ENCODE measurements around the gene IL2RA. TPM values are rescaled to one million over a fixed set of nuclear protein-coding genes. Genes with fewer than 3 reads are reported as not detected.

IL2RA gene
- total and polyA plus RNA-seq, 10 of the 15 experiments (the other 5 are each of a cell fraction or from before 2014, with no cell fraction given): 2.2 to 6.0 (median 4.9) TPM

DNA sequence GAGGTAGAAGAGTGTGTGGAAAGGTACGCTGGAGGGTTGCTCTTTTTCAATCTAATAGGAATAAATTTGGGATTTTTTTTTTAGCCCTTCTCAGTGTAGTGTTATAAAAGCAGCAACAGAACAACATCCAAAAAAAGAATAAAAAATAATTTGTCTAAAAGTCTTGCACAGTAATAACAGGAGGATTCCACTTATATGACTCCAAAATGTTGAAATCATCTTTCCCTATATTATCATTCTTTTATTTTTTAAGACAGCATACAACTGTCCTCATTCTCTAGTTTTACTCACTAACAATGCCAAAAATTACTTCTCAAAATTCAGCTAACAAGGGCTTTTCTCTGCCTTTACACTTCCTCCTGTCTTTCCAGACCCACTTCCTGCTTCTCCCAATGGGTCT, 27.8 kb downstream of the IL2RA start:
- no peaks in the 10 kb centered on the region for H4K20me1 ChIP-seq (ENCODE audit: control insufficient read depth, insufficient read depth)
- ChIA-PET CTCF (interaction anchor here (0.7 to 2.3 kb wide), 3 partner anchors 9 to 52 kb away, joined by 4 to 13 read pairs (median 10); no protein-coding TSS in a partner anchor), RAD21 (ENCODE audit: unreplicated experiment) (interaction anchor here (1.4 kb wide), 1 partner anchor 52 kb away, joined by 5 read pairs; no protein-coding TSS in a partner anchor), SMC1A (ENCODE audit: uncharacterized antibody, unreplicated experiment) (interaction anchor here (0.7 to 2.1 kb wide), 7 partner anchors 10 to 47 kb away, joined by 3 to 7 read pairs (median 4); no protein-coding TSS in a partner anchor), POLR2A (interaction anchor here (0.6 kb wide), 1 partner anchor 229 kb away, joined by 6 read pairs; no protein-coding TSS in a partner anchor)
- H3K4me3 ChIP-seq: no peak overlapping the region
- ATAC-seq (no peak), DNase-seq (ENCODE audit: low read depth, low spot score) (no peak), FAIRE-seq (no peak)
- in situ Hi-C loops (cut with MboI): no loop called here
- intact Hi-C loops (cut with micrococcal nuclease; ENCODE audit: unreplicated experiment): no loop called here
- no peak overlapping the region for H3K4me2 ChIP-seq (ENCODE audit: control insufficient read depth, insufficient read depth)
- WGBS (ENCODE audit: insufficient coverage, insufficient replicate concordance, low lambda C conversion rate, missing lambda C conversion rate): 4% methylated on average over 1 of the region's 1 CpG
- no peaks in the 10 kb centered on the region for H3K36me3 ChIP-seq (ENCODE audit: control insufficient read depth in 2 of 2, insufficient read depth in 2 of 2, low read length in 1 of 2)
- no peak for TF ChIP-seq KLF5 (IDR thresholded peaks at IDR 0.05; ENCODE audit: partially characterized antibody)
- no peak for TF ChIP-seq RUNX3 (IDR thresholded peaks at IDR 0.05; ENCODE audit: low read length)
- no peak for TF ChIP-seq ATF7 (IDR thresholded peaks at IDR 0.05; ENCODE audit: low read depth)
- TF ChIP-seq RCOR1 (conservative IDR thresholded peaks at IDR 0.05; ENCODE audit: low read depth, low read length): no peak
- H3K4me1 ChIP-seq (ENCODE audit: control insufficient read depth, insufficient read depth, low read length): peaks cover 12% of the 10 kb centered on the region; the same call in 1 of the 2 replicates
- no TSS peak for BruUV-seq (replicated peaks)
- no peaks in the 10 kb centered on the region; the same call in 2 of the 3 replicates for H3K9me3 ChIP-seq (replicated peaks; ENCODE audit: control insufficient read depth, insufficient read depth, low read length)
- H3K27ac ChIP-seq (ENCODE audit: control insufficient read depth, insufficient read depth): no peak overlapping the region
- no peaks in the 10 kb centered on the region for H3K27me3 ChIP-seq (replicated peaks in 1 of 2; ENCODE audit: control insufficient read depth in 2 of 2, insufficient read depth in 2 of 2, low read length in 1 of 2)
- no peak overlapping the region for H2AFZ ChIP-seq (ENCODE audit: control insufficient read depth, low read depth, low read length)
- H3K9ac ChIP-seq (ENCODE audit: control insufficient read depth, insufficient read depth, low read length): no peak overlapping the region
- H3K79me2 ChIP-seq (ENCODE audit: control insufficient read depth, insufficient read depth, low read length): no peaks in the 10 kb centered on the region

DNA sequence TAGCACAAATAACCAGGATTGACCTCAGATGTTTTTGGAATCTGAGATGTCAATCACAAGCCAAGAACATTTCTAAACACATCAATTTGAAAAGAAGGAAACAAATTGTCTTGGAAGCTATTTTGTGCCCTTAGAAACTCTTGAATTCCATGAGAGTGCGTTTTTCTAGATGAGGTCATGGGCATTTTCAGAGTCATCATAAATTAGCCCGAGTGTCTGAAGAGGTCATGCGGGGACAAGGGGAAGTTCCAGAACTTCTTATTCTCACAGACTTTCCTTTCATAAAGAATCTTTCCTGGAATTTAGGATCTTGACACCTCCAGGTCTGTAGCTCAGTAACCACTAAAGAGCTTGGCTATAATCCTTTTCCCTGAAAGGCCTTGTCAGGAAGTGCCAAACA, 28.2 kb downstream of the IL2RA start:
- ATAC-seq (no peak), FAIRE-seq (no peak), DNase-seq (ENCODE audit: low read depth, low spot score) (no peak)
- peaks cover 12% of the 10 kb centered on the region; the same call in 1 of the 2 replicates for H3K4me1 ChIP-seq (ENCODE audit: control insufficient read depth, insufficient read depth, low read length)
- in situ Hi-C loops (cut with MboI): no loop called here
- H3K9me3 ChIP-seq (replicated peaks; ENCODE audit: control insufficient read depth, insufficient read depth, low read length): no peaks in the 10 kb centered on the region; the same call in 2 of the 3 replicates
- no peak overlapping the region for H3K4me3 ChIP-seq
- no peaks in the 10 kb centered on the region for H3K36me3 ChIP-seq (ENCODE audit: control insufficient read depth in 2 of 2, insufficient read depth in 2 of 2, low read length in 1 of 2)
- no peaks in the 10 kb centered on the region for H3K79me2 ChIP-seq (ENCODE audit: control insufficient read depth, insufficient read depth, low read length)
- ChIA-PET SMC1A (ENCODE audit: uncharacterized antibody, unreplicated experiment) (interaction anchor here (0.8 to 2.1 kb wide), 9 partner anchors 7 to 47 kb away, joined by 3 to 7 read pairs (median 4); no protein-coding TSS in a partner anchor), CTCF (interaction anchor here (0.5 to 2.3 kb wide), 5 partner anchors 9 to 179 kb away, joined by 3 to 13 read pairs (median 4); no protein-coding TSS in a partner anchor), RAD21 (ENCODE audit: unreplicated experiment) (interaction anchor here (1.4 kb wide), 1 partner anchor 52 kb away, joined by 5 read pairs; no protein-coding TSS in a partner anchor), POLR2A (interaction anchor here (0.5 to 0.6 kb wide), 2 partner anchors 229 to 1914 kb away, joined by 3 to 6 read pairs; no protein-coding TSS in a partner anchor)
- intact Hi-C loops (cut with micrococcal nuclease; ENCODE audit: unreplicated experiment): no loop called here
- 27% methylated on average over 3 of the region's 3 CpGs for WGBS (ENCODE audit: insufficient coverage, insufficient replicate concordance, low lambda C conversion rate, missing lambda C conversion rate)
- H3K4me2 ChIP-seq (ENCODE audit: control insufficient read depth, insufficient read depth): no peak overlapping the region
- H2AFZ ChIP-seq (ENCODE audit: control insufficient read depth, low read depth, low read length): no peak overlapping the region
- H4K20me1 ChIP-seq (ENCODE audit: control insufficient read depth, insufficient read depth): no peaks in the 10 kb centered on the region
- no peaks in the 10 kb centered on the region for H3K27me3 ChIP-seq (replicated peaks in 1 of 2; ENCODE audit: control insufficient read depth in 2 of 2, insufficient read depth in 2 of 2, low read length in 1 of 2)
- no peak overlapping the region for H3K9ac ChIP-seq (ENCODE audit: control insufficient read depth, insufficient read depth, low read length)
- BruUV-seq (replicated peaks): no TSS peak
- no peak overlapping the region for H3K27ac ChIP-seq (ENCODE audit: control insufficient read depth, insufficient read depth)
- TF ChIP-seq, protein P1, sequence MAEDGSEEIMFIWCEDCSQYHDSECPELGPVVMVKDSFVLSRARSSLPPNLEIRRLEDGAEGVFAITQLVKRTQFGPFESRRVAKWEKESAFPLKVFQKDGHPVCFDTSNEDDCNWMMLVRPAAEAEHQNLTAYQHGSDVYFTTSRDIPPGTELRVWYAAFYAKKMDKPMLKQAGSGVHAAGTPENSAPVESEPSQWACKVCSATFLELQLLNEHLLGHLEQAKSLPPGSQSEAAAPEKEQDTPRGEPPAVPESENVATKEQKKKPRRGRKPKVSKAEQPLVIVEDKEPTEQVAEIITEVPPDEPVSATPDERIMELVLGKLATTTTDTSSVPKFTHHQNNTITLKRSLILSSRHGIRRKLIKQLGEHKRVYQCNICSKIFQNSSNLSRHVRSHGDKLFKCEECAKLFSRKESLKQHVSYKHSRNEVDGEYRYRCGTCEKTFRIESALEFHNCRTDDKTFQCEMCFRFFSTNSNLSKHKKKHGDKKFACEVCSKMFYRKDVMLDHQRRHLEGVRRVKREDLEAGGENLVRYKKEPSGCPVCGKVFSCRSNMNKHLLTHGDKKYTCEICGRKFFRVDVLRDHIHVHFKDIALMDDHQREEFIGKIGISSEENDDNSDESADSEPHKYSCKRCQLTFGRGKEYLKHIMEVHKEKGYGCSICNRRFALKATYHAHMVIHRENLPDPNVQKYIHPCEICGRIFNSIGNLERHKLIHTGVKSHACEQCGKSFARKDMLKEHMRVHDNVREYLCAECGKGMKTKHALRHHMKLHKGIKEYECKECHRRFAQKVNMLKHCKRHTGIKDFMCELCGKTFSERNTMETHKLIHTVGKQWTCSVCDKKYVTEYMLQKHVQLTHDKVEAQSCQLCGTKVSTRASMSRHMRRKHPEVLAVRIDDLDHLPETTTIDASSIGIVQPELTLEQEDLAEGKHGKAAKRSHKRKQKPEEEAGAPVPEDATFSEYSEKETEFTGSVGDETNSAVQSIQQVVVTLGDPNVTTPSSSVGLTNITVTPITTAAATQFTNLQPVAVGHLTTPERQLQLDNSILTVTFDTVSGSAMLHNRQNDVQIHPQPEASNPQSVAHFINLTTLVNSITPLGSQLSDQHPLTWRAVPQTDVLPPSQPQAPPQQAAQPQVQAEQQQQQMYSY (CRISPR knock-in tag; IDR thresholded peaks at IDR 0.05): no peak
- TF ChIP-seq TARDBP (IDR thresholded peaks at IDR 0.05; ENCODE audit: borderline replicate concordance): no peak
- TF ChIP-seq, protein P2, sequence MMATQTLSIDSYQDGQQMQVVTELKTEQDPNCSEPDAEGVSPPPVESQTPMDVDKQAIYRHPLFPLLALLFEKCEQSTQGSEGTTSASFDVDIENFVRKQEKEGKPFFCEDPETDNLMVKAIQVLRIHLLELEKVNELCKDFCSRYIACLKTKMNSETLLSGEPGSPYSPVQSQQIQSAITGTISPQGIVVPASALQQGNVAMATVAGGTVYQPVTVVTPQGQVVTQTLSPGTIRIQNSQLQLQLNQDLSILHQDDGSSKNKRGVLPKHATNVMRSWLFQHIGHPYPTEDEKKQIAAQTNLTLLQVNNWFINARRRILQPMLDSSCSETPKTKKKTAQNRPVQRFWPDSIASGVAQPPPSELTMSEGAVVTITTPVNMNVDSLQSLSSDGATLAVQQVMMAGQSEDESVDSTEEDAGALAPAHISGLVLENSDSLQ (IDR thresholded peaks at IDR 0.05): no peak
